K562 (cell line): ENCODE measurements around the gene PPP6R1. TPM values are rescaled to one million over a fixed set of nuclear protein-coding genes. Genes with fewer than 3 reads are reported as not detected.

ENCODE experiments used
- BRF2 ChIP-seq: IDR thresholded peaks from 3 replicates; pipeline ENCODE4 v1.6.1; 2011; ENCODE audit warnings: borderline replicate concordance, mild to moderate bottlenecking; ENCODE audit not compliant: insufficient read length, insufficient read depth
- CHD7 ChIP-seq: fragments of 200-600 bp; sonication (generic); IDR thresholded peaks from one replicate; pipeline ENCODE4 v1.6.1; 2012; ENCODE audit warnings: mild to moderate bottlenecking, low read depth, low read length, inconsistent platforms
- SPI1 ChIP-seq: IDR thresholded peaks from 2 replicates; pipeline ENCODE4 v1.6.1; 2011; ENCODE audit warnings: low read depth, low read length, control low read depth, borderline replicate concordance
- polyA plus RNA-seq, 8 experiments: library from polyadenylated mRNA; depleted of rRNA in 4 of 8; stranded (reverse) in 5 of 8; unstranded in 3 of 8; fragments of >200 nt; fragmentation: Nextera tagmentation in 2 of 8; fragmentation: Illumina TruSeq in 1 of 8; extraction: Ambion mirVana in 2 of 8; extraction: Trizol in 1 of 8; gene quantifications; 2 replicates each; pipeline versions ENCODE4 v1.2.1 to v1.2.3, GENCODE V29; 2011 to 2014; ENCODE audit warnings: inconsistent platforms in 1 of 8, missing spikeins in 1 of 8
- total RNA-seq, 7 experiments: library from RNA; depleted of rRNA in 6 of 7; stranded (reverse); fragments of >200 nt in 6 of 7; fragmentation: Illumina TruSeq in 2 of 7; extraction: Trizol in 2 of 7; gene quantifications; 2 replicates each; pipeline versions ENCODE4 v1.2.1 to v1.2.3, GENCODE V29; 2011 to 2021; ENCODE audit warnings: low replicate concordance in 1 of 7

The PPP6R1 gene
- total and polyA plus RNA-seq, 9 of the 15 experiments (the other 6 are each of a cell fraction or from before 2014, with no cell fraction given), result 0.48 to 135 (median 37.2) TPM

DNA sequence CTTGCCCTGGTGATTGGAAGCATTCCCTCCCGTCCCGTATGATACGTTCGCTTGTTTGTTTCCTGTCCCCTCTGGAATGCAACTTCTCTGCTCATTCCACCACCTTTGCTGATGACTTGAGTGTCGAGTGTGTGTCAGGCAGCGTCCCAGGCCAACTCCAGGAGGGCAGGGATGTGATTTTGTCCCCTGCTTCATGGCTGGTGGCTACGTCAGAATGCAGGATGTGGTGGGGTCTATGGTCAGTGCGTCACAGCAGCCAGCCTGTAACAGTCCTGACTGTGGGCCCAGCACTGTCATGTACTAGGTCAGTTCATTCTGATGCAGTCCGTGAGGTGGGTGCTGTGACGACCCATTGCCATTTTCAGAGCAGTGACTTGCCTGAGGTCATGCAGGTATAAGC, 41.2 kb upstream of the PPP6R1 start (continued):
- TF ChIP-seq SPI1, result no peak
- no peak for TF ChIP-seq CHD7
- no peak for TF ChIP-seq BRF2
